ENCODE data around the gene TIMP3.

The TIMP3 gene

GRCh38 chr22:32830957-32831356 is 29.5 kb downstream of the TIMP3 start:
- no peak for DNase-seq

DNA sequence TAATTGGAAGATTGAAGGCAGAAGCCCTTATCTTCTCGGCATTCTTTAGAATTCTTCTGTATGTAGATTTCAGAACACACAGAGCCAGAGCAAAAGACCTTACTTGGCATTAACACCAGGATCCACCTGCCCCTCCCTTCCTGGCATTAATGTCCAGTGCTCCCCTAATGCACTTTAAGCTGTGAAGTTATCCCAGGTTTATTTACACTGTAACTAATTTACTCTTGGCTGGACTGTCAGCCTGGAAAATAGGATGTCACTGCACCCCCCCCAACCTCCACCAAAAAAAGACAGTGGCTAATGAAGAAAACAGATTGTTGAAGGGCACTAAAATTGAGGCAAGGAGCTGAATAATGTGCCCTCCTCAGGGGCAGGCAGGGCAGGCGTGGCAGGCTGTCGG is 30.1 kb downstream of the TIMP3 start:
- no peak for DNase-seq

DNA sequence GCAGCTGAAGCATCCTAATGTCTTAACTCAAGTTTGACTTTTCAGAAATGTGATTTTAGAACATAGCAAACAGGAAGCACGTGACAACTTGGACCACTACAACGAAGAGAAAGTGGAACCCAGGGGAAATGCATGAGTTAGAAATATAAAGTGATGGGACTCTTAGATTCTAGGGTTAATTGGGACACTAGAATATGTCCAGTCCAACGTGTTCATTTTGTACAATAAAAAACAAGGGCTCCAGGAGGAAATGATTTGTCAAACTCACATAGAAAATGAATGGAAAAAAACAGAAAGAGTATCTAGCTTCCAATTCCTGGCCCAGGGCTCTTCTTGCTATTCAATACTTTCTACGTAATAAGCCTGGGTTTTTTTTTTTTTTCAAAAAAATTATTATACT is 30.7 kb downstream of the TIMP3 start:
- no peak for DNase-seq

GRCh38 chr22:32836280-32837123 is 35.0 kb downstream of the TIMP3 start:
- no peak for DNase-seq

- DNase-seq = no peak
These were observed 35.6 kb downstream of the TIMP3 start for GRCh38 chr22:32837142-32837541.

DNA sequence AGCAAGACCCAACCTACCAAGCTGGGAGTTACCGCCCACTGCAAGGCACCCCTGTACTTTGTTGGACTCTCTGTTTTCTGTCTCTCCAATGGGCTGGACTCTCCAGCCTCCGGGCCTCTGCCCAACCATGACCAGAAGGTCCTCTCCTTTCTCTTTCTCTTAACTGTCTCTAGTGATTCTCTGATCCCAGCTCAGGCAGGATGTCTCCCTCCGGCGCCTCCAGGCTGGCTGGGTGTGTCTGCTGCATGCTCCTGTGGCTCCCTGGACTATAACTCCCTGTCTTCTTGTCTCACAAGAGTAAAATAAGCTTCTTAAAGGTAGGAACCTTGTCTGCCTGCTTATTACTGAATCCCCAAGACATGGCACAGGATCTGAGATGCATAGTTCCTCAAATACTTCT is 36.3 kb downstream of the TIMP3 start:
- DNase-seq = no peak

- DNase-seq = no peak
These were observed 38.5 kb downstream of the TIMP3 start for GRCh38 chr22:32839831-32840584.

GRCh38 chr22:32841175-32841574 is 39.7 kb downstream of the TIMP3 start:
- DNase-seq = no peak

- DNase-seq = no peak
These were observed 41.0 kb downstream of the TIMP3 start for GRCh38 chr22:32842486-32842885.

- no peak for DNase-seq
These were observed 41.8 kb downstream of the TIMP3 start for GRCh38 chr22:32843300-32843699.

GRCh38 chr22:32844251-32844650 is 42.7 kb downstream of the TIMP3 start:
- no peak for DNase-seq

GRCh38 chr22:32846780-32847491 is 45.4 kb downstream of the TIMP3 start:
- DNase-seq = no peak

DNA sequence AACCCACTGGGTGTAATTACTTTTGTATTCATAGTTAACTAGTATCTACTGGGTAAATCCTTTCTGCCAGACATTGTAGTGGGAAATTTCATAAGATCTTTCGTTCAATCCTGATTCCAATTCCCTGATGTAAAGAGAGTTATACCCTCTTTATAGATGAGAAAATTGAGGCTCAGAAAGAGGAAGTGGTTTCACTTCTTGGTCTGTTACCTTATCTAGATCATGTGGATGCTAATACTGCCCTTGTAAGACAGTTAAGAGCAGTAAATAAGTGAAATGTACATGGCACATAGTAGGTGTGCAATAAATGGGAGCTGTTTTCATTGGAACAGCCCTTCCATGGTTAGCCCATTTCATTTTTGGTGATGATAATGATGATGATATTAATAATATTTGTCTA is 46.7 kb downstream of the TIMP3 start:
- no peak for DNase-seq

DNA sequence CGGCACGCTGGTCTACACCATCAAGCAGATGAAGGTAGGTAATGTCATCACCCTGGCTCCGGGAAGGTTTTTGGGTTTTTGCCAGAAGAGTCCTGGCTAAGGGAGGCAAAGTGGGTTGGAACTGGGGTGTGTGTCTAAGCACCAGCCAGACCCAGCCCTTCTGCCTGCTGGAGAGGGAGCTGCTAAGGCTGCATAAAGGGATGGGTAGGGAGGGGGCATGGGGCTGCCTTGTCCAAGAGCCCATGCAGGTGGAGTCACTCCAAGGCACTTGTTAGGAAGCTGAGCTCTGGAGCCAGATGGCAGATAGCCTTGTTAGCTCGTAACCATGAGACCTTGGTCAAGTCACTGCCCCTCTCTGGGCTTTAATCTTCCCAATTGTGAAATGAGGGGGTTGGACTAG is 48.0 kb downstream of the TIMP3 start:
- DNase-seq = no peak

- no peak for DNase-seq
These were observed 48.7 kb downstream of the TIMP3 start for GRCh38 chr22:32850157-32850556.

DNA sequence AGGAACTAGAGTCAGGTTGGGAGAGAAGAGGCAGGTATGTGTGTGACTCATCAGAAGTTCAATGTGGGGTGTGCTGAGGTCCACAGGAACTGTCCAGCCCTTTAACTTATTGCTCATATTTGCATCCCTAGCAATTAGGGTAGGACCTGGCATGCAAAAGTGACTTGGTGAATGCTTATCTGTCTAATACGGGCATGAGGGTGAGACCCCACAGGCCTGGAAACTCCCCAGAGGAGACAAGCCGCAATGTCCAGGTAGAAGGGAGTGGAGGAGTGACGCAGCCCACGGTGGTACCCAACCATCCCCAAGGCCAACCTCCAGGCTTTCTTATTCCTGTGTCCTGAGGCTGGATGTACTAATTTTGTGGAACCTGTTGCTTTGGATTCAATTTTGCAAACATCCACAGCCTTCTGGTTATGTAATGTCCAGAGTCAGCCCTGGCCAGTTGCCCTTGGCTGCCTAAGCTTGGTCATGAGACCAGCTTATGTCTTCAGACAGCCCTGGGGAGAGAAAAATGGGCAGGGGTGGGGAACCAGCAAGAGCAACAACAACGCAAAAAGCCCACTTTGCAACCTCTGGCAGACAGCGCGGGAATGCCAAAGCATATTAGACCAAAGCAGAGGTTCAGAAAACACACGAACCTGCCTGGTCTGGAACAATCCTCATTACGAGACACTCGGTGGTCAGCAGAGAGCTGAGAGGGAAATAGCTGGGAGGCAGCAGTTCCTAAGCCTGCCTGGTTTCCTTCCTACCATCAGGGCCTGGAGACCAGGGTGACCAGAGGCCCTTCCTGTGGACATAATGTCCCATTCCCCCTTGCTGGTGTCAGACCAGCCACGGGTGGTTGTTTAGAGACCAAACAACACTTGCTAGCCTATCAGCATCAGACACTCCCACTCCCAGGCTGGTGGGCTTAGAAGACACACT is 49.3 kb downstream of the TIMP3 start:
- DNase-seq = no peak

DNA sequence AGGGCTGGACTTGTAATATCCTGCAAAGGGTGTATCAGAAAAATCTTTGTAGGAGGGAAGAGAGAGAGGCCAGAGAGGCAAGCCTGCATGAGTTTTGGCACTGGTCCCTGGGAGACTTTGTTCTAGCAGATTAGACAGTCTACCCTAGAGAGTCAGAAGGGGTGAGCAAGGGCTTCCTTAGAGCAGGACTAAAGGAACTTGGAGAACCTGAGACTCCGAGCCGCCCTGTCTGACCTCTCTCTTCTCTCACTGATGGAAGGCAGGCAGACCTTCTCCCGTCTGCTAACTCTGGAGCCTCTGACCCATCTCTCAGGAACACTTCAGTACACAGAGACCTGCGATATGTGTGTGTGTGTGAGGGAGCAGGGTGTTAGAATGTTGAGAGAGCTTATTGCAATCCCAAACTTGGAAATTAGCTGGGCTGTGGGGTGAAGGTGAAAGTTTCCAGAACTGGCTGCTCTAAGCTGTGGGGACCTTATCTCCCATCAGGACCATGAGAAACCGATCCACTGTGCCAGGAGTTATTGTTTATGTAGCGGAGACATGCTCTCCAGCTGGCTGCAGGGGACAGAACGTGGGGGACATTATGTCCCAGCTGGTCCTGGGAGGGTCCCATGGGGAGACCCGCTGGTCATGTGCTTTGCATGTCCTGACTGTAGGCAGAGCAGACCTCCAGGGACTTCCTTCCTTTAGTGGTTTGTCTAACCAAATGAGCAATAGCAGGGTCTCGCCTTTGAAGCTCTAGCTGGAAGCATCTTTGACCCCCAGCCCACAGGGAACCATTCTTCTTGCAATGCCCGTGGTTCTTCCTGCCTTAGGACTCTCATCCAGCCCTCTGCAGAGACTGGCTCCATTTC is 51.1 kb downstream of the TIMP3 start:
- DNase-seq = no peak

DNA sequence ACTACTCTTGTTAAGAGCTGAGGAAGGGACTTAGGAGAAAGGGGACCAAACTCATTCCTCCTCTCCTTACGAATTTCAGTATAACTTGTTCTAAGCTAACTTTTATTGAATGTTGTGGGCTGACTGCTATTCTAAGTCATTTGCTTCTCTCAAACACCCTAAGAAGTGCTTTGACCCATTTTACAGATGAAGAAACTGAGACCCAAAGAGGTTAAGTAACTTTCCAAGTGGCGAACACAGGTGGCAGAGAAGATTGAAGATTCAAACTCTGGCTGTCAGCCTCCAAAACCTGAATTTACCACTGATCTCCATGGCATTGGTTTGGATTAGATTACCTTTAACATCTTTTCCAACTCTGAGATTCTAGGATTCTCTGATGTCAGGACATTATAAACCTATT is 52.2 kb downstream of the TIMP3 start:
- DNase-seq = no peak

GRCh38 chr22:32854351-32854804 is 52.9 kb downstream of the TIMP3 start:
- DNase-seq = no peak

- DNase-seq = no peak
These were observed 53.7 kb downstream of the TIMP3 start for GRCh38 chr22:32855045-32855756.
